Vagina (tissue), 2 donors: ENCODE data around the gene SAP30BP.

Experiments used
- CTCF ChIP-seq, 3 experiments: fragments of 450-650 bp in 2 of 3; fragments of 200-600 bp in 1 of 3; sonication (generic) in 1 of 3; IDR thresholded peaks; one replicate each; pipeline ENCODE4 v1.5.1; 2017 to 2019; ENCODE audit warnings: antibody characterized with exemption in 3 of 3, mild to moderate bottlenecking in 2 of 3, moderate library complexity in 2 of 3
- POLR2A ChIP-seq, 2 donors: fragments of 450-650 bp; IDR thresholded peaks; one replicate each; pipeline ENCODE4 v1.6.1; 2017; ENCODE audit warnings: antibody characterized with exemption in 2 of 2, mild to moderate bottlenecking in 2 of 2, moderate library complexity in 2 of 2
- POLR2AphosphoS5 ChIP-seq, 2 donors: sonication (generic); formaldehyde crosslinking; IDR thresholded peaks; one replicate each; pipeline ENCODE4 v1.9.0; 2017; ENCODE audit warnings: antibody characterized with exemption in 2 of 2, mild to moderate bottlenecking in 2 of 2, low read depth in 1 of 2; ENCODE audit not compliant: insufficient read depth in 1 of 2

GRCh38 chr17:75749545-75750389 lies 82.6 kb downstream of the SAP30BP start:
- peak; percentile 26 to 44 for TF ChIP-seq POLR2AphosphoS5 (IDR thresholded peaks at IDR 0.05; ENCODE audit: insufficient read depth in 1 of 2, low read depth in 1 of 2)
- peak; percentile 89 to 96 (median 95) for TF ChIP-seq CTCF (IDR thresholded peaks at IDR 0.05)
- TF ChIP-seq POLR2A (IDR thresholded peaks at IDR 0.05): no peak
